Neural progenitor cell (in vitro differentiated cells): Measurements from ENCODE around the gene PRR22. TPM values are rescaled to one million over a fixed set of nuclear protein-coding genes. Genes with fewer than 3 reads are reported as not detected.

Source experiments
- DNase-seq: peaks from one replicate; pipeline ENCODE4 v3.0.0-alpha.2; 2016; ENCODE audit warnings: low spot score
- H2AFZ ChIP-seq: fragments of 200-600 bp; sonication (generic); replicated peaks from 2 replicates; pipeline ENCODE4 v1.6.1; 2016; ENCODE audit warnings: antibody characterized with exemption
- H3F3A ChIP-seq: fragments of 200-600 bp; sonication (generic); 2 replicates; pipeline ENCODE4 v1.6.1; 2016; ENCODE audit warnings: antibody characterized with exemption, low read depth
- H3K27ac ChIP-seq: fragments of 200-600 bp; sonication (generic); 2 replicates; pipeline ENCODE4 v1.5.1; 2016; ENCODE audit warnings: mild to moderate bottlenecking
- H3K27me3 ChIP-seq: fragments of 200-600 bp; sonication (generic); 2 replicates; pipeline ENCODE4 v1.6.1; 2016; ENCODE audit warnings: mild to moderate bottlenecking, moderate library complexity
- H3K36me3 ChIP-seq: fragments of 200-600 bp; sonication (generic); 2 replicates; pipeline ENCODE4 v1.5.1; 2016
- H3K4me1 ChIP-seq: fragments of 200-600 bp; sonication (generic); 2 replicates; pipeline ENCODE4 v1.6.1; 2016; ENCODE audit warnings: mixed run types
- H3K4me2 ChIP-seq: fragments of 200-600 bp; sonication (generic); 2 replicates; pipeline ENCODE4 v1.6.1; 2016
- H3K4me3 ChIP-seq: fragments of 200-600 bp; sonication (generic); 2 replicates; pipeline ENCODE4 v1.5.1; 2016
- H3K79me2 ChIP-seq: fragments of 200-600 bp; sonication (generic); 2 replicates; pipeline ENCODE4 v1.6.1; 2016; ENCODE audit warnings: low read depth
- H3K9ac ChIP-seq: fragments of 200-600 bp; sonication (generic); 2 replicates; pipeline ENCODE4 v1.6.1; 2016
- H3K9me3 ChIP-seq: fragments of 200-600 bp; sonication (generic); 2 replicates; pipeline ENCODE4 v1.5.1; 2016; ENCODE audit warnings: low read depth
- H4K20me1 ChIP-seq: fragments of 200-600 bp; sonication (generic); 2 replicates; pipeline ENCODE4 v1.6.1; 2016; ENCODE audit warnings: low read depth
- H3K27ac Mint-ChIP-seq: 3 replicates; pipeline ENCODE4 v1.8.0; 2021; ENCODE audit warnings: mixed read lengths
- H3K27me3 Mint-ChIP-seq: 2 replicates; pipeline ENCODE4 v1.8.0; 2022; ENCODE audit warnings: low read depth, mild to moderate bottlenecking, inconsistent platforms, moderate library complexity, mixed read lengths; ENCODE audit not compliant: insufficient read depth
- H3K36me3 Mint-ChIP-seq: 3 replicates; pipeline ENCODE4 v1.8.0; 2021; ENCODE audit warnings: mixed read lengths
- H3K4me1 Mint-ChIP-seq: 3 replicates; pipeline ENCODE4 v1.8.0; 2021; ENCODE audit warnings: mixed read lengths
- H3K4me3 Mint-ChIP-seq: 3 replicates; pipeline ENCODE4 v1.8.0; 2021; ENCODE audit warnings: mild to moderate bottlenecking, moderate library complexity, mixed read lengths
- H3K9me3 Mint-ChIP-seq: 3 replicates; pipeline ENCODE4 v1.8.0; 2020; ENCODE audit warnings: mixed read lengths
- EZH2 ChIP-seq: fragments of 200-600 bp; sonication (generic); IDR thresholded peaks from 2 replicates; pipeline ENCODE4 v1.6.1; 2017; ENCODE audit warnings: antibody characterized with exemption, mild to moderate bottlenecking, moderate library complexity
- EZH2phosphoT487 ChIP-seq: fragments of 200-600 bp; sonication (generic); IDR thresholded peaks from 2 replicates; pipeline ENCODE4 v1.6.1; 2017; ENCODE audit warnings: antibody characterized with exemption
- total RNA-seq: library from RNA; depleted of rRNA; stranded (reverse); fragments of >200 nt; gene quantifications from 2 replicates; pipeline ENCODE4 v1.2.3, GENCODE V29; 2015; ENCODE audit warnings: low replicate concordance
- TF ChIP-seq, protein P1 (sequence below): fragments of 200-600 bp; sonication (generic); IDR thresholded peaks from 2 replicates; pipeline ENCODE4 v1.5.1; 2017; ENCODE audit warnings: antibody characterized with exemption, mild to moderate bottlenecking

Gene PRR22
- 0.40 TPM in 1 of 2 replicates, not detected in the other for total RNA-seq

GRCh38 chr19:5784581-5785147 lies at the start of gene PRR22:
TSS of gene PRR22 (minus strand) at chr19:5784746. CDS start at chr19:5784660, 86 bp downstream.
- no peak for TF ChIP-seq EZH2
- TF ChIP-seq EZH2phosphoT487: no peak
- TF ChIP-seq, protein P1, sequence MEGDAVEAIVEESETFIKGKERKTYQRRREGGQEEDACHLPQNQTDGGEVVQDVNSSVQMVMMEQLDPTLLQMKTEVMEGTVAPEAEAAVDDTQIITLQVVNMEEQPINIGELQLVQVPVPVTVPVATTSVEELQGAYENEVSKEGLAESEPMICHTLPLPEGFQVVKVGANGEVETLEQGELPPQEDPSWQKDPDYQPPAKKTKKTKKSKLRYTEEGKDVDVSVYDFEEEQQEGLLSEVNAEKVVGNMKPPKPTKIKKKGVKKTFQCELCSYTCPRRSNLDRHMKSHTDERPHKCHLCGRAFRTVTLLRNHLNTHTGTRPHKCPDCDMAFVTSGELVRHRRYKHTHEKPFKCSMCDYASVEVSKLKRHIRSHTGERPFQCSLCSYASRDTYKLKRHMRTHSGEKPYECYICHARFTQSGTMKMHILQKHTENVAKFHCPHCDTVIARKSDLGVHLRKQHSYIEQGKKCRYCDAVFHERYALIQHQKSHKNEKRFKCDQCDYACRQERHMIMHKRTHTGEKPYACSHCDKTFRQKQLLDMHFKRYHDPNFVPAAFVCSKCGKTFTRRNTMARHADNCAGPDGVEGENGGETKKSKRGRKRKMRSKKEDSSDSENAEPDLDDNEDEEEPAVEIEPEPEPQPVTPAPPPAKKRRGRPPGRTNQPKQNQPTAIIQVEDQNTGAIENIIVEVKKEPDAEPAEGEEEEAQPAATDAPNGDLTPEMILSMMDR: no peak
- H3K36me3 Mint-ChIP-seq: peaks cover 9% of the 10 kb centered on the region
- Histone ChIP-seq H3K79me2 (no peaks in the 10 kb centered on the region), H3K4me1 (no peaks in the 10 kb centered on the region), H4K20me1 (no peaks in the 10 kb centered on the region), H3K9me3 (no peaks in the 10 kb centered on the region), H3K4me3 (no peak within 1 kb of the TSS), H3K9ac (no peak within 1 kb of the TSS), H3K4me2 (no peak within 1 kb of the TSS), H3K27me3 (no peaks in the 10 kb centered on the region), H3K36me3 (no peaks in the 10 kb centered on the region), H3K27ac (no peak within 1 kb of the TSS), H2AFZ (no peak within 1 kb of the TSS), H3F3A (no peaks in the 10 kb centered on the region)
- no peak within 1 kb of the TSS for H3K27ac Mint-ChIP-seq
- H3K9me3 Mint-ChIP-seq: no peaks in the 10 kb centered on the region
- H3K4me1 Mint-ChIP-seq: no peaks in the 10 kb centered on the region
- H3K4me3 Mint-ChIP-seq: no peak within 1 kb of the TSS
- DNase-seq: no peak
- H3K27me3 Mint-ChIP-seq: peaks cover 9% of the 10 kb centered on the region

DNA sequence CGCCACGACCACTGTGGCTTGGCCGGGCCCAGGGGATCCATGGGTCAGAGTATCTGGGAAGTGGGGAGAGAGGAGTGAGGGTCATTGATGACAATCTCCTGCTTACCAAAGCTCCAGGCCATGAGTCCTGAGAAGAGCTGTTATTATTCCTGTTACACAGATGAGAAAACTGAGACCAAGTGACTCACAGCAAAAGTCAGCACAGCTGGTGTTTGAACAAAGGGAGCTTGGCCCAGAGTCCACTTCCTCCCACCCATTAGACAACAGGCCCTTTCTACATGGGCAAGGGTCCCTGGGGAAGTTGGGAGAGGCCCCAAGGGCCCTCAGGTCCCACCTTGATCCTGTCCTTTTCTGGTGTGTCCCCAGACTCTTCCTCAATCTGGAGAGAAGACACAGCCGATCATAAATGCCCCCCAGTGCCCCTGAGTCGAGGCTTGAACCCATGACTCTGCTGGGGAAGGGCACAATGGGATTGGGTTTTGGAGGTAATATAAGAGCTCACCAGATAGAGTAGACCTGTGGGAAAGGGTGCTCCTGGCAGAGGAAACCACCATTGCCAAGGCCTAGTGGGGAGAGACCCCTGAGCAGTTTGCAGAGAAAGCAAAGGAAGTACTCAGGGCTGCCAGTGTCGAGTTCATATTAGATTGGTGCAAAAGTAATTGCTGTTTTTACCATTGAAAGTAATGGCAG lies 48.1 kb upstream of the PRR22 start:
- H3K27me3 Mint-ChIP-seq: peaks cover 6% of the 10 kb centered on the region
- H3K27me3 ChIP-seq: peaks cover 19% of the 10 kb centered on the region
- TF ChIP-seq, protein P1: no peak
- no peak for TF ChIP-seq EZH2phosphoT487
- no peak for TF ChIP-seq EZH2
- H3K27ac Mint-ChIP-seq: no peak overlapping the region
- no peaks in the 10 kb centered on the region for H3K9me3 ChIP-seq
- peaks cover 7% of the 10 kb centered on the region for H3F3A ChIP-seq
- H3K36me3 Mint-ChIP-seq: no peaks in the 10 kb centered on the region
- H3K4me3 Mint-ChIP-seq: no peak overlapping the region
- H3K36me3 ChIP-seq: no peaks in the 10 kb centered on the region
- H3K4me1 ChIP-seq: no peaks in the 10 kb centered on the region
- H2AFZ ChIP-seq: no peak overlapping the region
- no peak overlapping the region for H3K4me2 ChIP-seq
- no peak overlapping the region for H3K27ac ChIP-seq
- no peak overlapping the region for H3K9ac ChIP-seq
- peaks cover 9% of the 10 kb centered on the region for H3K4me1 Mint-ChIP-seq
- no peak for DNase-seq
- H3K4me3 ChIP-seq: no peak overlapping the region
- no peaks in the 10 kb centered on the region for H3K9me3 Mint-ChIP-seq
- no peaks in the 10 kb centered on the region for H4K20me1 ChIP-seq
- H3K79me2 ChIP-seq: no peaks in the 10 kb centered on the region

GRCh38 chr19:5832061-5832460 lies 47.5 kb upstream of the PRR22 start:
- Histone ChIP-seq H2AFZ (no peak overlapping the region), H3K4me3 (no peak overlapping the region), H3K9ac (no peak overlapping the region), H3K79me2 (no peaks in the 10 kb centered on the region), H3K4me1 (no peaks in the 10 kb centered on the region), H3K36me3 (no peaks in the 10 kb centered on the region), H3F3A (peaks cover 12% of the 10 kb centered on the region), H3K4me2 (no peak overlapping the region), H3K27me3 (peaks cover 19% of the 10 kb centered on the region), H3K9me3 (no peaks in the 10 kb centered on the region), H4K20me1 (no peaks in the 10 kb centered on the region), H3K27ac (no peak overlapping the region)
- Mint-ChIP-seq H3K4me1 (peaks cover 11% of the 10 kb centered on the region), H3K9me3 (no peaks in the 10 kb centered on the region), H3K27me3 (peaks cover 8% of the 10 kb centered on the region), H3K36me3 (no peaks in the 10 kb centered on the region), H3K27ac (peak overlapping the region; percentile 24), H3K4me3 (peak overlapping the region; percentile 44)
- TF ChIP-seq, protein P1: no peak
- TF ChIP-seq EZH2: no peak
- TF ChIP-seq EZH2phosphoT487: no peak
- DNase-seq: no peak
